Spinal cord (tissue), 10 donors: ENCODE data around the gene NUDT19. TPM values are rescaled to one million over a fixed set of nuclear protein-coding genes. Genes with fewer than 3 reads are reported as not detected.

ENCODE experiments used
- DNase-seq, 6 donors: peaks; one replicate each; pipeline versions ENCODE4 v3.0.0 to v3.0.0-alpha.2; 2013 to 2015; ENCODE audit warnings: low spot score in 6 of 6, low read depth in 4 of 6
- H3K27ac ChIP-seq: one replicate; pipeline ENCODE4 v1.5.1; 2013; ENCODE audit warnings: low read depth, low read length, control low read depth
- H3K27me3 ChIP-seq: one replicate; pipeline ENCODE4 v1.6.1; 2013; ENCODE audit warnings: low read length; ENCODE audit not compliant: control insufficient read depth, insufficient read depth
- H3K36me3 ChIP-seq: one replicate; pipeline ENCODE4 v1.6.1; 2013; ENCODE audit warnings: low read length; ENCODE audit not compliant: control insufficient read depth, insufficient read depth
- H3K4me1 ChIP-seq: one replicate; pipeline ENCODE4 v1.6.1; 2013; ENCODE audit warnings: low read length; ENCODE audit not compliant: control insufficient read depth, insufficient read depth
- H3K4me3 ChIP-seq: one replicate; pipeline ENCODE4 v1.5.1; 2013; ENCODE audit warnings: low read depth, low read length, control low read depth
- H3K9me3 ChIP-seq: one replicate; pipeline ENCODE4 v1.6.1; 2013; ENCODE audit warnings: low read length; ENCODE audit not compliant: control insufficient read depth, insufficient read depth
- WGBS: methylation state at CpG from one replicate; pipeline ENCODE4 v1.1.5; 2013; ENCODE audit warnings: missing lambda C conversion rate; ENCODE audit not compliant: insufficient coverage; 5-methylcytosine and 5-hydroxymethylcytosine counted together
- polyA plus RNA-seq, 2 donors: library from polyadenylated mRNA; unstranded; fragments of 120-200 nt; gene quantifications; one replicate each; pipeline ENCODE4 v1.2.1, GENCODE V29; 2013; ENCODE audit not compliant: insufficient read length in 2 of 2
- small RNA-seq: library from RNA; depleted of rRNA; stranded (forward); fragments of <200 nt; gene quantifications from one replicate; pipeline ENCODE3, GENCODE V24; 2014; ENCODE audit warnings: low replicate concordance
- total RNA-seq, 2 donors: library from RNA; depleted of rRNA in 1 of 2; stranded (reverse); fragments of 120-200 nt in 1 of 2; fragments of >200 nt in 1 of 2; gene quantifications; one replicate each; pipeline versions ENCODE4 v1.2.3 to v1.2.4, GENCODE V29; 2013 to 2014
- donor health status: healthy.

Gene NUDT19
- total and polyA plus RNA-seq, 4 donors, result 5.9 to 8.3 (median 7.8) TPM

- no peaks in the 10 kb centered on the region for H3K36me3 ChIP-seq
- peak in 1 of 6 donors; percentile 37 for DNase-seq
- H3K4me3 ChIP-seq, result no peak overlapping the region
- H3K4me1 ChIP-seq, result peaks cover 12% of the 10 kb centered on the region
- H3K9me3 ChIP-seq, result no peaks in the 10 kb centered on the region
- H3K27me3 ChIP-seq, result no peaks in the 10 kb centered on the region
- H3K27ac ChIP-seq, result no peak overlapping the region
- WGBS, result 17% methylated on average over 2 of the region's 5 CpGs
Measured at GRCh38 chr19:32748497-32748896, 56.9 kb downstream of the NUDT19 start.

- peaks cover 12% of the 10 kb centered on the region for H3K4me1 ChIP-seq
- H3K27me3 ChIP-seq, result no peaks in the 10 kb centered on the region
- H3K27ac ChIP-seq, result no peak overlapping the region
- no peak for DNase-seq
- no peaks in the 10 kb centered on the region for H3K9me3 ChIP-seq
- 72% methylated on average over 3 of the region's 3 CpGs for WGBS
- H3K4me3 ChIP-seq, result no peak overlapping the region
- no peaks in the 10 kb centered on the region for H3K36me3 ChIP-seq
Measured at GRCh38 chr19:32748948-32749347, 57.3 kb downstream of the NUDT19 start.

GRCh38 chr19:32749361-32749760 lies 57.7 kb downstream of the NUDT19 start:
- Histone ChIP-seq H3K36me3 (no peaks in the 10 kb centered on the region), H3K9me3 (no peaks in the 10 kb centered on the region), H3K4me3 (no peak overlapping the region), H3K27me3 (no peaks in the 10 kb centered on the region), H3K4me1 (peaks cover 12% of the 10 kb centered on the region), H3K27ac (no peak overlapping the region)
- DNase-seq, result no peak
- WGBS, result 94% methylated on average over 4 of the region's 6 CpGs

- H3K4me1 ChIP-seq, result peaks cover 4% of the 10 kb centered on the region
- WGBS, result no CpG with 5 or more reads among the region's 4 CpGs
- no peak overlapping the region for H3K27ac ChIP-seq
- H3K27me3 ChIP-seq, result no peaks in the 10 kb centered on the region
- no peak for DNase-seq
- no peak overlapping the region for H3K4me3 ChIP-seq
- no peaks in the 10 kb centered on the region for H3K9me3 ChIP-seq
- no peaks in the 10 kb centered on the region for H3K36me3 ChIP-seq
Measured at GRCh38 chr19:32750441-32751055, 58.9 kb downstream of the NUDT19 start.

GRCh38 chr19:32751066-32751465 lies 59.4 kb downstream of the NUDT19 start:
- no peak overlapping the region for H3K4me3 ChIP-seq
- 33% methylated on average over 1 of the region's 2 CpGs for WGBS
- H3K36me3 ChIP-seq, result no peaks in the 10 kb centered on the region
- H3K27me3 ChIP-seq, result no peaks in the 10 kb centered on the region
- no peak overlapping the region for H3K27ac ChIP-seq
- DNase-seq, result no peak
- no peaks in the 10 kb centered on the region for H3K9me3 ChIP-seq
- H3K4me1 ChIP-seq, result peaks cover 4% of the 10 kb centered on the region

- Histone ChIP-seq H3K27me3 (no peaks in the 10 kb centered on the region), H3K4me1 (no peaks in the 10 kb centered on the region), H3K4me3 (no peak overlapping the region), H3K27ac (no peak overlapping the region), H3K36me3 (no peaks in the 10 kb centered on the region), H3K9me3 (no peaks in the 10 kb centered on the region)
- no CpG with 5 or more reads among the region's 3 CpGs for WGBS
- DNase-seq, result no peak
Measured at GRCh38 chr19:32757189-32757588, 65.6 kb downstream of the NUDT19 start.

Small RNAs within 50 kb of the gene (small RNA-seq; reads per million reads assigned to genes)
- not detected for gene RN7SL789P

Other genes starting within 250 kb of the NUDT19 start
- 100 to 1,000 TPM in 1 of 2 donors, 10 to 100 TPM in 1; 31.1 to 118 TPM for gene PDCD5, start 110.6 kb upstream of the NUDT19 start, total RNA-seq
- 100 to 1,000 TPM; 147 to 154 TPM for gene PDCD5, start 110.6 kb upstream of the NUDT19 start, polyA plus RNA-seq
- 10 to 100 TPM; 19.0 to 20.7 TPM for gene ANKRD27, start 16.6 kb upstream of the NUDT19 start, total RNA-seq
- 10 to 100 TPM; 13.8 to 16.8 TPM for gene ANKRD27, start 16.6 kb upstream of the NUDT19 start, polyA plus RNA-seq
- 1 to 10 TPM in 1 of 2 donors, under 1 TPM in 1; 0.50 to 2.3 TPM for gene RGS9BP, start 16.0 kb upstream of the NUDT19 start, total RNA-seq
- gene RGS9BP, start 16.0 kb upstream of the NUDT19 start, polyA plus RNA-seq, result under 1 TPM; 0.29 to 0.35 TPM
- under 1 TPM; 0.40 to 0.61 TPM for gene TDRD12, start 27.9 kb downstream of the NUDT19 start, total RNA-seq
- gene TDRD12, start 27.9 kb downstream of the NUDT19 start, polyA plus RNA-seq, result under 1 TPM; 0.73 to 0.93 TPM
- 1 to 10 TPM in 1 of 2 donors, under 1 TPM in 1; 0.50 to 1.7 TPM for gene SLC7A9, start 177.9 kb downstream of the NUDT19 start, total RNA-seq
- gene SLC7A9, start 177.9 kb downstream of the NUDT19 start, polyA plus RNA-seq, result 1 to 10 TPM; 1.4 to 3.4 TPM